B cell (primary cell): ENCODE results near the gene FIZ1. TPM values are rescaled to one million over a fixed set of nuclear protein-coding genes. Genes with fewer than 3 reads are reported as not detected.
A peak's percentile ranks its signal among the peaks of the same experiment; 100 is the strongest.

ENCODE experiments used
- ATAC-seq: fragments of 200-7000 bp; cut with Tn5 transposase; one replicate; pipeline ENCODE4 v1.10.0; 2021; ENCODE audit warnings: low read depth, mild to moderate bottlenecking, moderate number of reproducible peaks, moderate library complexity
- CTCF ChIA-PET: fragments of 350-600 bp; sonication (Branson Sonifier 250); formaldehyde crosslinking; loops from one replicate; lab custom pipeline; 2021; ENCODE audit warnings: antibody characterized with exemption, inconsistent platforms; lab: Charles Lee
- POLR2A ChIA-PET: fragments of 350-600 bp; sonication (Branson Sonifier 250); formaldehyde crosslinking; loops from one replicate; lab custom pipeline; 2021; ENCODE audit warnings: antibody characterized with exemption; lab: Charles Lee
- DNase-seq: peaks from one replicate; pipeline ENCODE4 v3.0.0; 2013
- H2AFZ ChIP-seq: 2 replicates; pipeline ENCODE4 v1.6.1; 2012; ENCODE audit warnings: mild to moderate bottlenecking, low read depth, low read length; ENCODE audit not compliant: insufficient read depth, poor library complexity, severe bottlenecking
- H3K27ac ChIP-seq, 2 donors: 1 replicate in 1 of 2; 2 replicates in 1 of 2; pipeline ENCODE4 v1.5.1; 2012 to 2013; ENCODE audit warnings: low read length in 2 of 2, mild to moderate bottlenecking in 2 of 2, moderate library complexity in 1 of 2
- H3K27me3 ChIP-seq, 4 experiments: fragments of 200-600 bp in 1 of 4; sonication (generic) in 1 of 4; replicated peaks in 1 of 4; 1 replicate in 2 of 4; 2 replicates in 2 of 4; pipeline versions ENCODE4 v1.6.1 to v1.7.0; 2013 to 2016; ENCODE audit warnings: low read length in 3 of 4, mild to moderate bottlenecking in 2 of 4, mixed read lengths in 1 of 4, moderate library complexity in 1 of 4; ENCODE audit not compliant: insufficient read depth in 4 of 4, control insufficient read depth in 3 of 4; ENCODE audit errors: control extremely low read depth in 1 of 4
- H3K36me3 ChIP-seq, 2 experiments: replicated peaks in 1 of 2; 1 replicate in 1 of 2; 2 replicates in 1 of 2; pipeline versions ENCODE4 v1.6.1 to v1.7.1; 2013; ENCODE audit warnings: low read length in 1 of 2; ENCODE audit not compliant: insufficient read depth in 2 of 2, control insufficient read depth in 1 of 2; ENCODE audit errors: control extremely low read depth in 1 of 2, extremely low read depth in 1 of 2
- H3K4me1 ChIP-seq, 2 donors: fragments of 200-600 bp in 1 of 2; sonication (generic) in 1 of 2; 1 replicate in 1 of 2; 2 replicates in 1 of 2; pipeline versions ENCODE4 v1.5.1 to v1.6.1; 2013 to 2017; ENCODE audit warnings: low read length in 2 of 2; ENCODE audit not compliant: control insufficient read depth in 2 of 2, insufficient read depth in 2 of 2
- H3K4me2 ChIP-seq: replicated peaks from 2 replicates; pipeline ENCODE3; 2012; ENCODE audit warnings: mild to moderate bottlenecking, low read depth, low read length; ENCODE audit not compliant: poor library complexity, severe bottlenecking
- H3K4me3 ChIP-seq, 5 experiments: fragments of 200-600 bp in 1 of 5; sonication (generic) in 1 of 5; 1 replicate in 3 of 5; 2 replicates in 2 of 5; pipeline versions ENCODE4 v1.5.1 to v1.7.0; 2011 to 2016; ENCODE audit warnings: low read length in 4 of 5, mild to moderate bottlenecking in 4 of 5, low read depth in 2 of 5, control low read depth in 1 of 5, moderate library complexity in 1 of 5; ENCODE audit not compliant: insufficient read depth in 1 of 5; ENCODE audit errors: control extremely low read depth in 1 of 5, extremely low read depth in 1 of 5
- H3K79me2 ChIP-seq: fragments of 200-600 bp; sonication (generic); one replicate; pipeline ENCODE4 v1.6.0; 2016; ENCODE audit warnings: low read length; ENCODE audit not compliant: control insufficient read depth, insufficient read depth
- H3K9ac ChIP-seq: fragments of 200-600 bp; sonication (generic); 2 replicates; pipeline ENCODE4 v1.6.1; 2017; ENCODE audit warnings: mild to moderate bottlenecking, low read length, moderate library complexity
- H3K9me3 ChIP-seq, 3 donors: one replicate each; pipeline versions ENCODE4 v1.6.1 to v1.7.1; 2013; ENCODE audit warnings: low read length in 2 of 3; ENCODE audit not compliant: control insufficient read depth in 2 of 3, insufficient read depth in 1 of 3; ENCODE audit errors: control extremely low read depth in 1 of 3
- H4K20me1 ChIP-seq: 2 replicates; pipeline ENCODE4 v1.6.0; 2012; ENCODE audit warnings: mild to moderate bottlenecking, low read length; ENCODE audit not compliant: insufficient read depth, control insufficient read depth, poor library complexity, severe bottlenecking
- H3K27ac Mint-ChIP-seq: one replicate; pipeline ENCODE4 v1.8.0; 2021; ENCODE audit warnings: mixed read lengths
- H3K27me3 Mint-ChIP-seq: one replicate; pipeline ENCODE4 v1.8.0; 2021; ENCODE audit warnings: mixed read lengths
- H3K4me1 Mint-ChIP-seq: one replicate; pipeline ENCODE4 v1.8.0; 2021; ENCODE audit warnings: mixed read lengths
- H3K4me3 Mint-ChIP-seq: one replicate; pipeline ENCODE4 v1.8.0; 2021; ENCODE audit warnings: mixed read lengths
- H3K9me3 Mint-ChIP-seq: one replicate; pipeline ENCODE4 v1.8.0; 2022; ENCODE audit warnings: mixed read lengths; ENCODE audit not compliant: insufficient read depth
- CTCF ChIP-seq: fragments of 200-600 bp; IDR thresholded peaks from one replicate; pipeline ENCODE4 v1.8.0; 2022; ENCODE audit warnings: antibody characterized with exemption, mild to moderate bottlenecking
- EZH2 ChIP-seq: IDR thresholded peaks from 2 replicates; pipeline ENCODE4 v1.6.1; 2012; ENCODE audit warnings: borderline replicate concordance, low read depth, mild to moderate bottlenecking, moderate library complexity, low read length; ENCODE audit not compliant: insufficient read depth, poor library complexity, severe bottlenecking
- WGBS: methylation state at CpG from one replicate; pipeline ENCODE4 v1.1.5; 2013; ENCODE audit warnings: missing lambda C conversion rate; ENCODE audit not compliant: insufficient coverage; 5-methylcytosine and 5-hydroxymethylcytosine counted together
- intact Hi-C: fragments of 100-400 bp; cut with micrococcal nuclease; formaldehyde crosslinking; loops from one replicate; pipeline ENCODE4 v1.10.0; 2022
- polyA plus RNA-seq: library from polyadenylated mRNA; depleted of rRNA; stranded (reverse); fragments of >200 nt; gene quantifications from 2 replicates; pipeline ENCODE4 v1.2.3, GENCODE V29; 2012
- total RNA-seq, 2 donors: library from RNA; stranded (reverse); fragments of 120-200 nt in 1 of 2; gene quantifications; 1 replicate in 1 of 2; 2 replicates in 1 of 2; pipeline versions ENCODE4 v1.2.3 to v1.2.4, GENCODE V29; 2013 to 2022

FIZ1 gene
- total and polyA plus RNA-seq, 2 donors (not counting 1 experiment from before 2014, with no cell fraction given): 8.0 to 26.4 TPM

GRCh38 chr19:55640577-55641425 is 41.5 kb upstream of the FIZ1 start, which contains the start of gene ZNF580:
TSS of gene ZNF580 (plus strand) at chr19:55641002. CDS start at chr19:55642509, 1,507 bp downstream.
- Mint-ChIP-seq H3K27me3 (no peaks in the 10 kb centered on the region), H3K4me1 (peaks cover 73% of the 10 kb centered on the region), H3K9me3 (no peaks in the 10 kb centered on the region), H3K4me3 (peak within 1 kb of the TSS; percentile 88), H3K27ac (peak within 1 kb of the TSS; percentile 94)
- ATAC-seq: peak; percentile 10
- peaks cover 0 to 11% (median 0%) of the 10 kb centered on the region in 3 donors for H3K9me3 ChIP-seq
- POLR2A ChIA-PET: interaction anchor here (0.8 to 1.5 kb wide), 3 partner anchors 8 to 16 kb away, joined by 4 to 9 read pairs (median 4); partner anchors contain the start of gene U2AF2
- peaks cover 2 to 13% of the 10 kb centered on the region in 2 experiments for H3K36me3 ChIP-seq
- peak within 1 kb of the TSS; percentile 96 for H3K4me2 ChIP-seq
- TF ChIP-seq CTCF: no peak
- TF ChIP-seq EZH2: no peak
- H3K4me1 ChIP-seq: peaks cover 35 to 73% of the 10 kb centered on the region in 2 donors
- CTCF ChIA-PET: interaction anchor here (1.0 to 1.9 kb wide), 5 partner anchors 13 to 53 kb away, joined by 3 to 7 read pairs (median 4); no protein-coding TSS in a partner anchor
- intact Hi-C loops: loop anchor here (5.0 kb wide), 3 partner anchors 34 to 234 kb away; partner anchors contain the start of genes EPN1, UBE2S and ZNF865
- 1% methylated on average over 82 of the region's 89 CpGs for WGBS
- peak within 1 kb of the TSS; percentile 54 to 85 (median 78) for H3K4me3 ChIP-seq
- peak within 1 kb of the TSS; percentile 77 for H3K9ac ChIP-seq
- DNase-seq: peak; percentile 79
- peaks cover 21% of the 10 kb centered on the region for H4K20me1 ChIP-seq
- H2AFZ ChIP-seq: peak within 1 kb of the TSS; percentile 53
- peaks cover 36% of the 10 kb centered on the region for H3K79me2 ChIP-seq
- no peaks in the 10 kb centered on the region for H3K27me3 ChIP-seq
- peak within 1 kb of the TSS; percentile 72 to 79 for H3K27ac ChIP-seq
